ENCODE data around the gene MED27.

DNA sequence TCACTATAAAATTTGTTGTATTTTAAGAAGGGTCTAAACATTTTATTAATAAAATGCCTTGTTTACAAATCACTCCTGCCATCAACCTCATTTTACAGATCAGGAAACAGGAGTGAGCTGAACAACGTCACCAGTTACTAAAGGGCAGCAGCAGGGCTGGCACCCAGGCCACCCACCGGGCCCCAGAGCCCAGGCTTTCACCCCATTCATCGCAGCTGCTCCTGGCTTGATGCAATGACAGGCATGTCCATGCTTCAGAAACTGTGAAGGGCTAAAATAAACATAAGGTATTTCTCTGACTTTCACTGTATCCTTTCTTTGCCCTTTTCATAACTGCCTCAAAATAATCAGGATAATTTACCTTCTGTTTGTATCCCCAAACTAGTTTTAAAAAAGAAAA is 18.1 kb downstream of the MED27 start:
- TF ChIP-seq, protein P1, sequence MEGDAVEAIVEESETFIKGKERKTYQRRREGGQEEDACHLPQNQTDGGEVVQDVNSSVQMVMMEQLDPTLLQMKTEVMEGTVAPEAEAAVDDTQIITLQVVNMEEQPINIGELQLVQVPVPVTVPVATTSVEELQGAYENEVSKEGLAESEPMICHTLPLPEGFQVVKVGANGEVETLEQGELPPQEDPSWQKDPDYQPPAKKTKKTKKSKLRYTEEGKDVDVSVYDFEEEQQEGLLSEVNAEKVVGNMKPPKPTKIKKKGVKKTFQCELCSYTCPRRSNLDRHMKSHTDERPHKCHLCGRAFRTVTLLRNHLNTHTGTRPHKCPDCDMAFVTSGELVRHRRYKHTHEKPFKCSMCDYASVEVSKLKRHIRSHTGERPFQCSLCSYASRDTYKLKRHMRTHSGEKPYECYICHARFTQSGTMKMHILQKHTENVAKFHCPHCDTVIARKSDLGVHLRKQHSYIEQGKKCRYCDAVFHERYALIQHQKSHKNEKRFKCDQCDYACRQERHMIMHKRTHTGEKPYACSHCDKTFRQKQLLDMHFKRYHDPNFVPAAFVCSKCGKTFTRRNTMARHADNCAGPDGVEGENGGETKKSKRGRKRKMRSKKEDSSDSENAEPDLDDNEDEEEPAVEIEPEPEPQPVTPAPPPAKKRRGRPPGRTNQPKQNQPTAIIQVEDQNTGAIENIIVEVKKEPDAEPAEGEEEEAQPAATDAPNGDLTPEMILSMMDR (conservative IDR thresholded peaks at IDR 0.05) = no peak
- no peak for TF ChIP-seq ZFX (IDR thresholded peaks at IDR 0.05)

All from C4-2B (cell line).